ENCODE data around the gene MAPT.
"Not testable (repeated sequence)": the region's sequence is repeated elsewhere in the genome, so short reads cannot be mapped to it uniquely, and the experiment has no call there.

The MAPT gene

DNA sequence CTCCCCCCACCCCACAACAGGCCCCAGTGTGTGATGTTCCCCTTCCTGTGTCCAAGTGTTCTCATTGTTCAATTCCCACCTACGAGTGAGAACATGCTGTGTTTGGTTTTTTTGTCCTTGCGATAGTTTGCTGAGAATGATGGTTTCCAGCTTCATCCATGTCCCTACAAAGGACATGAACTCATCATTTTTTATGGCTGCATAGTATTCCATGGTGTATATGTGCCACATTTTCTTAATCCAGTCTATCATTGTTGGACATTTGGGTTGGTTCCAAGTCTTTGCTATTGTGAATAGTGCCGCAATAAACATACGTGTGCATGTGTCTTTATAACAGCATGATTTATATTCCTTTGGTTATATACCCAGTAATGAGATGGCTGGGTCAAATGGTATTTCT, 62.4 kb downstream of the MAPT start:
- DNase-seq, result not testable (repeated sequence)

DNA sequence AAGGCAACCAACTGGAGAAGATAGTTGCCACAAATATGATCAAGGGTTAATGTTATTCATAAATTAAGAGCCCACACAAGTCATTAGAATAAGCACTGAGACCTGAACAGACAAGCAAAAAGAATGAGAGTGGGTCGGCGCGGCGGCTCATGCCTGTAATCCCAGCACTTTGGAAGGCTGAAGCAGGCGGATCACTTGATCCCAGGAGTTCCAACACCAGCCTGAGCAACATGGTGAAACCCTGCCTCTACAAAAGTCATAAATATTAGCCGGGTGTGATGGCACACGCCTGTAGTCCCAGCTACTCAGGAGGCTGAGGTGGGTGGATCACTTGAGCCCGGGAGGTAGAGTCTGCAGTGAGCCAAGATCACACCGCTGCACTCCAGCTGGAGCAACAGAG, 64.0 kb downstream of the MAPT start:
- DNase-seq, result no peak

DNA sequence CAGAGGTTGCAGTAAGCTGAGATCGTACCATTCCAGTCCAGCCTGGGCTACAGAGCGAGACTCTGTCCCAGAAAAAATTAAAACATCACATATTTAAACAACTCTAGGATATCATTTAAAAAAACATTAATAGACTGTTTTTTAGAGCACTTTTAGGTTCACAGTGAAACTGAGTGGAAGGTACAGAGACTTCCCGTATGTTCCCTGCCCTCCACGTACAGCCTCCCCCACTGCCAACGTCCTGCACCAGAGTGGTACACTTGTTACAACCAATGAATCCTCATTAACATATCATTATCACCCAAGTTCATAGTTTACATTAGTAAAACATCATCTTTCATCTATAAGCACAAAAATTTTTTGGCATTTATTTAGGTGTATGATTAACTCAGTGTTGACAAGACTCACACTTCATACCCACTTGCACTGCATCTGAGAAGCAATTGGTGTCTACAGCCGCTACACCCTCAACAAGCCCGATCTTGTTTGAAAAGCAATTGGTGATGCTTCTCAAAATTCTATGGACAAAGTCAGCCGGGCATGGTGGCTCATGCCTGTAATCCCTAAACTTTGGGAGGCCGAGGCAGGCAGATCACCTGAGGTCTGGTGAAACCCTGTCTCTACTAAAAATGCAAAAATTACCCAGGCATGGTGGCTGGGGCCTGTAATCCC, 64.8 kb downstream of the MAPT start:
- no peak for DNase-seq

DNA sequence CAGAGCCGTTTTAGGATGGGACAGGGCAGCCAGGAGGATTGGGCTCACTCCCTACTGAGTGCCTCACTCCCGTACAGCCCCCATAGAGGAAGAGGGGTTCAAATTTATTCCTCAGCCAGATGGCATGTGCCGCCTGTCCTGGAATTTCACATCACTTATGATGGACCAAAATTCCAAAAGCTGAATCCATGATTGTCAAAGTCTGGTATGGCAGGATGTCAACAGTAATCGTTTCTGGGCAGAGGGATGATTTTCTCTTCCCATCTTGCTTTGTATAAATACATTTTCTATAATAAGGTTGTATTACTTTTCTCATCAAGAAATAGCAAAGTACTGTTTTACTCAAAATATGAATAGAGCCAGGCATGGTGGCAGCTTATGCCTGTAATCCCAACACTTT, 66.0 kb downstream of the MAPT start:
- no peak for DNase-seq

- no peak for DNase-seq
Observed at GRCh38 chr17:45961206-45961605, 66.9 kb downstream of the MAPT start.

GRCh38 chr17:45962221-45962972, 68.0 kb downstream of the MAPT start:
- DNase-seq, result no peak

GRCh38 chr17:45963283-45963682, 68.9 kb downstream of the MAPT start:
- no peak for DNase-seq

DNA sequence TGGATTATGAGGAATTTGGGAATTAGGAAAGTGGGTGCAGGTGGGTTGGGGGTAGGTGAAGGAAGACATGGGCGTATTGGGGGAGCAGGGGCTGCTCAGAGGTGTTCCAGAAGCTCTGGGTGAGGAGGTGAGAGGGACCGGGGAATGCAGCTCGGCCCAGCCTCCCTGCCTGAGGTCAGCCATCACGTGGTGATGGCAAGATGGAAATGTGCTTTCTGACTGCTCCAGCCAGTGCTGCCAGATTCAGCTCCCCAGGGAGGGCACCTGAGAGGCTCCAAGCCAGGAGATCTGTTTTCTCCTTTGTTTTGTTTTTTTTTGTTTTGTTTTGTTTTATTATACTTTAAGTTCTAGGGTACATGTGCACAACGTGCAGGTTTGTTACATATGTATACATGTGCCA, 69.5 kb downstream of the MAPT start:
- no peak for DNase-seq

GRCh38 chr17:45964634-45965033, 70.3 kb downstream of the MAPT start:
- no peak for DNase-seq

- DNase-seq, result no peak
Observed at GRCh38 chr17:45965812-45966211, 71.5 kb downstream of the MAPT start.

- DNase-seq, result no peak
Observed at GRCh38 chr17:45966606-45967280, 72.4 kb downstream of the MAPT start.

DNA sequence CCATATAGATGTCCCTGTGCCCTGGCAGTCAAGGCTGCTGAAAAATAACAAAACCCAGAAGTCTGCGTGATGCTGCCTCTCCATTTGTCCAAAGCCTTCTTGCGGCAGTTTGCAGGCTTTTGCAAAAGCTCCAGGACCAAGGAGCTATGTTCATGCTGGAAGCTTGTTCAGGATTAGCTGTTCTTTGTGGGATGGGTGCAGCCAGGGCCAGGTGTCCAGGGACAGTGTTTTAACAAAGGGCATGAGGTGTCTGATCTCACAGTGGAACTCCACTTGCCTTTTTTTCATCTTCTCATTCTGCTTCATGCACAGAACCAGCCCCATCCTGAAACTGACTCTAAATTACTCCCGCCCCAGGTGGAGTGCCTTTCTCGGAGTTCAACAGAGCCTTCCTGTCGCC, 73.0 kb downstream of the MAPT start:
- DNase-seq, result no peak

DNA sequence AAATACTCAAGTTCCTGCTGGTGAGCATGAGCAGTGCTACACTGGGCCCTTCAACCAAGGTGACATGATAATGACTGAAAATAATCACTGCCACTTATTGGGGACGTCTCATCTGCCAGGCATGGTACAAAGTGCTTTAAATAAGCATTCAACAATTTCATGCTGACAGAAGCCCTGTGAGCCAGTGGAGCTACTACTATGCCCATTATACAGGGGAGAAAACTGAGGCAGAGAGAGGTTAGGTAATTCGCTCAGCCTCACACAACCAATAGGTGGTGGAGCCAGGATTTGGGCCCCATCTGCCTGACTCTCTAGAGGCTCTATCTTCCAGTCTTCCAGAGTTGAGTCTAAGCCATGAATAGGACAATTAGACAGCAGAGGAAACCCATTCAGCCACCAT, 74.4 kb downstream of the MAPT start:
- DNase-seq, result no peak

- DNase-seq, result no peak
Observed at GRCh38 chr17:45969726-45970125, 75.4 kb downstream of the MAPT start.

DNA sequence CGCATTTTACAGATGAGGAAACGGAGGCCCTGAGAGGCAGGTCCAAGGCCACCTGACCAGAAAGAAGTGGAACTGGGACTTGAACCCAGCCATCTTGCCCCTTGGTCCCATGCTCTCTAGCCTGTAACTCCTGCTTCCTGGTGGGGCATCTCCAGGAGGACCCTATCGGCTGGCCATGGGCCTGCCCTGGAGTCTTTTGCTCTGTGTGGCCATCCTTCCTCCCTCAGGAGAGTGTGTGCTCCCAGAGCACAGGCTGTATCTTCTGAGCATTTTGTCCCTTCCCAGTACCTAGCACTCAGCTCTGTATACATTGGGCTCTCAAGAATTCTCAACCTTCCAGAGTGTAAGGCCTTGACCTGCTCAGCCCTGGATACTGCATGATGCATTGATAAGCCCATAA, 76.3 kb downstream of the MAPT start:
- no peak for DNase-seq

DNA sequence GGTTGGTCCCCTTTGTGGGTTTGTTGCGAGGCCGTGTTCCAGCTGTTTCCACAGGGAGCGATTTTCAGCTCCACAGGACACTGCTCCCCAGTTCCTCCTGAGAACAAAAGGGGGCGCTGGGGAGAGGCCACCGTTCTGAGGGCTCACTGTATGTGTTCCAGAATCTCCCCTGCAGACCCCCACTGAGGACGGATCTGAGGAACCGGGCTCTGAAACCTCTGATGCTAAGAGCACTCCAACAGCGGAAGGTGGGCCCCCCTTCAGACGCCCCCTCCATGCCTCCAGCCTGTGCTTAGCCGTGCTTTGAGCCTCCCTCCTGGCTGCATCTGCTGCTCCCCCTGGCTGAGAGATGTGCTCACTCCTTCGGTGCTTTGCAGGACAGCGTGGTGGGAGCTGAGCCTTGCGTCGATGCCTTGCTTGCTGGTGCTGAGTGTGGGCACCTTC, 77.4 kb downstream of the MAPT start:
- DNase-seq, result no peak

DNA sequence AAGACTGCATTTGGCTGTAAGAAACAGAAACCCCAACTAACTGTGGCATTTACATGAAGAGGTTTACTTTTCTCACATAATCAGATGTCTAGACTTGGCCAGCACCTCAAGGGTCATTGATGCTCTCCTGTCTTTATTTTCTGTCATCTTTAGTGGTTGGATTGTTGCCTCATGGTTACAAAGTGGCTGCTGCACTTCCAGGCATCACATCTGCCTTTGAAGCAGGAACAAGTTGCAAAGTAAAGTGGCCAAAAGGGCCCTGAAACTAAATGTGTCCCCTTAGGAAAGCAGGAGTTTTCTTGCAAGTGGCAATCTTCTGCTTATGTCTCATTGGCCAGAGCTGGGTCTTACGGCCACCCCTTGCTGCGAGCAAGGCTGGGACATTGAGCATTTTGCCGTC, 78.2 kb downstream of the MAPT start:
- no peak for DNase-seq

DNA sequence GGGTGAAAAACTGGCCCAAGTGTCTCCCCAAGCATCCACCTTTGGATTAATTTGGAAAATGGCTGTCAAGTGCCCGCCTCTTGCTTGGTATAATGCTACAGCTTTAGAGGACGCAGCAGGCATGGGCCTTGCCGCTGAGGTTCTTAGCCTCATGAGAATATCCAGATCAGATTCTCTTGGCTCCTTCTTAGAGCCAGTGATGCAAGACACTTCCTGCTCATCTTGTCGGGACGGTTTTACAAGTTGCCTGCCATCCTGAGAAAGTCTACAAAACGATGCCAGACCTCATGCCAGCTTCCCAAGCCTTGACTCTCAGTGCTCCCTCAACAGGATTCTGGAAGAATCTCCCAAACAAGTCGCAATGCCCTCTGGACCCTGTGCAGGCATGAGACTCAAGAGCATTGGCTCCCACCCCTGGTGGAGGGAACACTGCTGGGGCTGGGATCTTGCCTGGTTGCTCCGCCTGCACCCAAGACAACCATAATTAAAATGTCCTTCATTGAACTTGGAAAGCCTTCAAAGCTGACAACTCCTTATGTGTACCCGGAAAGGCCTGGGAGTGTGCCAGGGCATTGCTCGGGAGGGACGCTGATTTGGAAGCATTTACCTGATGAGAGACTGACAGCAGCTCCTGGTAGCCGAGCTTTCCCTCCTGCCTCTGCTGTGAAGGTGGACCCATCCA, 78.9 kb downstream of the MAPT start:
- no peak for DNase-seq

DNA sequence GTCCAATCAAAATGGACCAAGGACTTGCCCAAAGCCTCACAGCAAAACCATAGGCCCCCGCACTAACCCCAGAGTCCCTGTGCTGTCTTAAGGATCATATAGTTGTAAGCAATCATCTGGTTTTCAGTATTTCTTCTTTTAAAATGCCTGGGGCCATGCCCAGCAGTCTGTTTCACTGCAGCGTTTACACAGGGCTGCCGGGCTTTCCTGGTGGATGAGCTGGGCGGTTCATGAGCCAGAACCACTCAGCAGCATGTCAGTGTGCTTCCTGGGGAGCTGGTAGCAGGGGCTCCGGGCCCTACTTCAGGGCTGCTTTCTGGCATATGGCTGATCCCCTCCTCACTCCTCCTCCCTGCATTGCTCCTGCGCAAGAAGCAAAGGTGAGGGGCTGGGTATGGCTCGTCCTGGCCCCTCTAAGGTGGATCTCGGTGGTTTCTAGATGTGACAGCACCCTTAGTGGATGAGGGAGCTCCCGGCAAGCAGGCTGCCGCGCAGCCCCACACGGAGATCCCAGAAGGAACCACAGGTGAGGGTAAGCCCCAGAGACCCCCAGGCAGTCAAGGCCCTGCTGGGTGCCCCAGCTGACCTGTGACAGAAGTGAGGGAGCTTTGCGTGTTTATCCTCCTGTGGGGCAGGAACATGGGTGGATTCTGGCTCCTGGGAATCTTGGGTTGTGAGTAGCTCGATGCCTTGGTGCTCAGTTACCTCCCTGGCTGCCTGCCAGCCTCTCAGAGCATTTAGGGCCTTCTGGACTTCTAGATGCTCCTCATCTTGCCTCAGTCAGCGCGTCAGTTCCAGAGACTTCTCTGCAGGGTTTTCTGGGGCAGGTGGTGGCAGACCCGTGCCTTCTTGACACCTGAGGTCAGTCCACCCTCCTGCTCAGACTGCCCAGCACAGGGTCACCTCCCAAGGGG, 79.8 kb downstream of the MAPT start:
- no peak for DNase-seq

- DNase-seq, result no peak
Observed at GRCh38 chr17:45974916-45975630, 80.7 kb downstream of the MAPT start.

DNA sequence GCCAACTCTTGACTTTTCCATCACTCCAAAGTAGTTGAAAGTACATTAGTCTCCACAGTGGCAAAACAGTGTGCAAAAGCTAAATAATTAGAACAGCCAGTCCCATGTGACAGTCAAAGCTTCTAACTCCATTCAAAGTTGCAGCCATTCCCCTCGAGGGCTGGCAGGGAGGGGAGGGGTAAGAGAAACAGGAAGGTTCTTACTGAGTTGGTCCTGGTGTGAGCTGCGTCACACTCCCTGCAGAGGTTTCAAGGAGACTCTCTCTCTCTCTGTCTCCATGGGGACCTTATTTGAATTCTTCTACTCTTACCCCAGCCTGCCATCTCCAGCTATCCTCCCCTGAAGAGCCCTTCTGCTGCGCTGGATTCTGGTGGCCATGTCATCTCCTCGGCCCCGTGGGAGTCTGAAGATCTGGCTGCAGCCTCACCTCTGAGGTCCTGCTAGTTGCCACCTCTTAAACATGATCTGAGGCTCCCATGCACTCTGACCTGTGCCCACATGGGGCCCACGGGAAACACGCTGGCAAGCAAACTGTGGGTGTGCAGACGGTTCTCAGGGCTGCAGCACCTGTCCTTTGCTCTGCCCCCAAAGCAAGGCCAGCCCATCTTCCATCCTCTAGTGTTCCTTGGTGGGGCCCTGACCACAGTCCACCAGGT, 81.4 kb downstream of the MAPT start:
- no peak for DNase-seq
